OCI-LY7 (cell line): ENCODE data around the gene TMED3. TPM values are rescaled to one million over a fixed set of nuclear protein-coding genes. Genes with fewer than 3 reads are reported as not detected.

Source experiments
- BruUV-seq: library from RNA; stranded (reverse); fragments of 400-500 nt; replicated peaks from 2 replicates; lab custom pipeline; 2021; lab: Mats Ljungman, UMichigan
- CTCF ChIA-PET: fragments of 300-600 bp; sonication (Branson Sonifier 250); formaldehyde crosslinking; loops from one replicate; lab custom pipeline; 2022; ENCODE audit warnings: antibody characterized with exemption; ENCODE audit not compliant: unreplicated experiment; lab: Charles Lee
- POLR2A ChIA-PET: fragments of 300-600 bp; sonication (Branson Sonifier 250); formaldehyde crosslinking; loops from one replicate; lab custom pipeline; 2022; ENCODE audit warnings: antibody characterized with exemption; lab: Charles Lee
- DNase-seq: peaks from one replicate; pipeline ENCODE4 v3.0.0-alpha.2; 2015; ENCODE audit warnings: low spot score
- H2AFZ ChIP-seq: fragments of 200-600 bp; sonication (generic), shearing (Covaris generic); 2 replicates; pipeline ENCODE4 v1.6.1; 2014; ENCODE audit warnings: mild to moderate bottlenecking, antibody characterized with exemption, low read length, moderate library complexity
- H3K27ac ChIP-seq: fragments of 200-600 bp; sonication (generic); 2 replicates; pipeline ENCODE4 v1.5.1; 2014; ENCODE audit warnings: mixed run types, low read depth, mild to moderate bottlenecking, moderate library complexity, low read length, inconsistent platforms; ENCODE audit not compliant: poor library complexity, severe bottlenecking
- H3K36me3 ChIP-seq: fragments of 200-600 bp; sonication (generic); 2 replicates; pipeline ENCODE4 v1.6.1; 2014; ENCODE audit warnings: mild to moderate bottlenecking, antibody characterized with exemption, low read length, moderate library complexity, mixed read lengths; ENCODE audit not compliant: insufficient read depth
- H3K4me1 ChIP-seq: fragments of 200-600 bp; sonication (generic); 2 replicates; pipeline ENCODE4 v1.5.1; 2014; ENCODE audit warnings: mild to moderate bottlenecking, low read length; ENCODE audit not compliant: insufficient read depth, poor library complexity, severe bottlenecking
- H3K4me2 ChIP-seq: fragments of 200-600 bp; sonication (generic); 2 replicates; pipeline ENCODE4 v1.6.1; 2014; ENCODE audit warnings: mild to moderate bottlenecking, low read length
- H3K4me3 ChIP-seq: fragments of 200-600 bp; sonication (generic); 2 replicates; pipeline ENCODE4 v1.5.1; 2014; ENCODE audit warnings: mild to moderate bottlenecking, low read depth, low read length; ENCODE audit not compliant: poor library complexity, severe bottlenecking
- H3K79me2 ChIP-seq: fragments of 200-600 bp; sonication (generic); 2 replicates; pipeline ENCODE4 v1.6.1; 2016; ENCODE audit warnings: low read depth, mild to moderate bottlenecking, low read length, moderate library complexity, mixed read lengths; ENCODE audit not compliant: insufficient read depth
- H3K9me2 ChIP-seq: fragments of 200-600 bp; sonication (generic); 2 replicates; pipeline ENCODE4 v1.6.1; 2016; ENCODE audit warnings: mild to moderate bottlenecking, low read length, mixed read lengths; ENCODE audit not compliant: insufficient read depth
- H3K9me3 ChIP-seq: fragments of 200-600 bp; sonication (generic); 2 replicates; pipeline ENCODE4 v1.6.1; 2014; ENCODE audit warnings: mild to moderate bottlenecking, mixed run types, low read length, mixed read lengths
- H4K20me1 ChIP-seq: fragments of 200-600 bp; sonication (generic); 2 replicates; pipeline ENCODE4 v1.6.1; 2014; ENCODE audit warnings: mild to moderate bottlenecking, antibody characterized with exemption, low read length, moderate library complexity, mixed read lengths; ENCODE audit not compliant: insufficient read depth
- CTCF ChIP-seq: fragments of 200-600 bp; sonication (generic); conservative IDR thresholded peaks from 2 replicates; pipeline ENCODE4 v1.5.1; 2014; ENCODE audit warnings: mild to moderate bottlenecking, antibody characterized with exemption, low read length, moderate library complexity, mixed read lengths
- EZH2phosphoT487 ChIP-seq: fragments of 200-600 bp; sonication (generic); IDR thresholded peaks from 2 replicates; pipeline ENCODE4 v1.6.1; 2018; ENCODE audit warnings: low read depth, borderline replicate concordance, mild to moderate bottlenecking, mixed run types, antibody characterized with exemption, low read length, moderate library complexity, mixed read lengths
- intact Hi-C: fragments of 100-400 bp; cut with micrococcal nuclease; formaldehyde crosslinking; loops from one replicate; pipeline ENCODE4 v1.10.0; 2022; ENCODE audit not compliant: unreplicated experiment
- total RNA-seq, 2 experiments: library from RNA; depleted of rRNA in 1 of 2; stranded (reverse); fragments of >200 nt in 1 of 2; shearing (Covaris generic) in 1 of 2; gene quantifications; 2 replicates each; pipeline ENCODE4 v1.2.3, GENCODE V29; 2014 to 2022

Gene TMED3
- total RNA-seq, 2 experiments from 2014 or later, result 33.2 to 55.9 TPM

DNA sequence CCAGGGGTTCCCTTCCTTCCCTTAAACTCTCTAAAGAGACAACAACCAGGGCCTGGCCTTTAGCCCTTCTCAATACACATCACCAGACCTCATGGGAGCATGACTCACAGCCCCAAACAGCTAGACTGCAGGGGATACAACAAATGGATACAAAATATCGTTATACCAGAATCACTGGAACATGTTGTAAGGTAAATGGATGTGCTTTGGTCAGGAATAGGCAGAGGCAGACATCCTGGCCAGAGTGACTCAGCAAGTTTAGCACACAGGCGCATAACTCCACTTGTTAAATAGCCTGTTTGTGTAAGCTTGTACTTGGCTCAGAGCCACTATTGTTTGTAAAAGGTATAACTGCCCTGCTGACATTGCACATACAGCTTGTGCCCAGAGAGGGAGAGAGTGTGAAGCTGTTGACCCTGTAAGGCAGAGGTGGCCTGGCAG lies 18.3 kb downstream of the TMED3 start:
- POLR2A ChIA-PET, result no interaction called here
- no peak overlapping the region for H3K4me3 ChIP-seq

GRCh38 chr15:79332824-79333510 lies 22.1 kb downstream of the TMED3 start:
- no TSS peak for BruUV-seq
- CTCF ChIA-PET, result no interaction called here
- no peak overlapping the region for H3K4me2 ChIP-seq
- H3K4me1 ChIP-seq, result peaks cover 10% of the 10 kb centered on the region
- POLR2A ChIA-PET, result no interaction called here
- intact Hi-C loops, result no loop called here
- no peak overlapping the region for H3K27ac ChIP-seq
- H3K9me3 ChIP-seq, result no peaks in the 10 kb centered on the region; the same call in 1 of the 2 replicates
- H4K20me1 ChIP-seq, result no peaks in the 10 kb centered on the region
- H3K4me3 ChIP-seq, result no peak overlapping the region
- peaks cover 12% of the 10 kb centered on the region for H3K36me3 ChIP-seq
- TF ChIP-seq CTCF, result no peak
- H3K79me2 ChIP-seq, result no peaks in the 10 kb centered on the region
- H2AFZ ChIP-seq, result no peak overlapping the region
- H3K9me2 ChIP-seq, result no peaks in the 10 kb centered on the region
- no peak for DNase-seq

More for the DNA sequence above, 18.3 kb downstream of the TMED3 start:
- peaks cover 10% of the 10 kb centered on the region for H3K4me1 ChIP-seq
- H3K4me2 ChIP-seq, result no peak overlapping the region
- intact Hi-C loops, result no loop called here
- H3K36me3 ChIP-seq, result peaks cover 39% of the 10 kb centered on the region
- no TSS peak for BruUV-seq
- CTCF ChIA-PET, result no interaction called here
- H4K20me1 ChIP-seq, result no peaks in the 10 kb centered on the region
- no peaks in the 10 kb centered on the region for H3K79me2 ChIP-seq
- no peak overlapping the region for H3K27ac ChIP-seq
- TF ChIP-seq CTCF (no peak), EZH2phosphoT487 (no peak)
- DNase-seq, result no peak
- no peak overlapping the region for H2AFZ ChIP-seq
- no peaks in the 10 kb centered on the region for H3K9me2 ChIP-seq
- H3K9me3 ChIP-seq, result no peaks in the 10 kb centered on the region; the same call in 1 of the 2 replicates

- CTCF ChIA-PET, result no interaction called here
- TF ChIP-seq CTCF (no peak), EZH2phosphoT487 (no peak)
Measured at GRCh38 chr15:79337591-79337990, 26.7 kb downstream of the TMED3 start.

More at GRCh38 chr15:79337591-79337990, 26.7 kb downstream of the TMED3 start:
- H3K9me2 ChIP-seq, result no peaks in the 10 kb centered on the region
- intact Hi-C loops, result no loop called here
- H4K20me1 ChIP-seq, result no peaks in the 10 kb centered on the region
- H3K9me3 ChIP-seq, result no peaks in the 10 kb centered on the region
- no peak for DNase-seq
- no peak overlapping the region for H3K27ac ChIP-seq
- H3K4me3 ChIP-seq, result no peak overlapping the region
- no peak overlapping the region for H2AFZ ChIP-seq
- H3K36me3 ChIP-seq, result no peaks in the 10 kb centered on the region
- POLR2A ChIA-PET, result no interaction called here
- no TSS peak for BruUV-seq
- H3K4me2 ChIP-seq, result no peak overlapping the region
- H3K4me1 ChIP-seq, result peaks cover 10% of the 10 kb centered on the region
- H3K79me2 ChIP-seq, result no peaks in the 10 kb centered on the region
